Neuron (in vitro differentiated cells): ENCODE results near the gene IQGAP3.
A peak's percentile ranks its signal among the peaks of the same experiment; 100 is the strongest.

Experiments used
- H2AFZ ChIP-seq: one replicate; pipeline ENCODE4 v1.6.1; 2013; ENCODE audit warnings: low read depth, mild to moderate bottlenecking, inconsistent platforms, low read length, moderate library complexity
- H3K27me3 ChIP-seq: one replicate; pipeline ENCODE4 v1.6.1; 2013; ENCODE audit warnings: low read length; ENCODE audit not compliant: insufficient read depth
- H3K36me3 ChIP-seq: one replicate; pipeline ENCODE4 v1.6.1; 2013; ENCODE audit warnings: low read length; ENCODE audit not compliant: insufficient read depth
- H3K4me1 ChIP-seq: one replicate; pipeline ENCODE4 v1.6.1; 2013; ENCODE audit warnings: low read length; ENCODE audit not compliant: insufficient read depth
- H3K4me3 ChIP-seq: 2 replicates; pipeline ENCODE4 v1.5.1; 2013; ENCODE audit warnings: mild to moderate bottlenecking, low read length, moderate library complexity
- H3K9me3 ChIP-seq: one replicate; pipeline ENCODE4 v1.6.1; 2013; ENCODE audit warnings: low read length

The IQGAP3 gene

GRCh38 chr1:156601892-156602291, 29.5 kb upstream of the IQGAP3 start:
- Histone ChIP-seq H3K4me3 (peak overlapping the region; percentile 77), H2AFZ (peak overlapping the region; percentile 79), H3K27me3 (no peaks in the 10 kb centered on the region), H3K36me3 (peaks cover 15% of the 10 kb centered on the region), H3K9me3 (no peaks in the 10 kb centered on the region), H3K4me1 (peaks cover 9% of the 10 kb centered on the region)

GRCh38 chr1:156601122-156601830, 28.9 kb upstream of the IQGAP3 start, which contains the start of gene GPATCH4:
TSS of gene GPATCH4 (minus strand) at chr1:156601479.
- Histone ChIP-seq H3K4me3 (peak within 1 kb of the TSS; percentile 77), H3K4me1 (peaks cover 9% of the 10 kb centered on the region), H3K9me3 (no peaks in the 10 kb centered on the region), H2AFZ (peak within 1 kb of the TSS; percentile 79), H3K27me3 (no peaks in the 10 kb centered on the region), H3K36me3 (peaks cover 19% of the 10 kb centered on the region)

- no peaks in the 10 kb centered on the region for H3K27me3 ChIP-seq
Measured at GRCh38 chr1:156600733-156601121, 28.4 kb upstream of the IQGAP3 start.

DNA sequence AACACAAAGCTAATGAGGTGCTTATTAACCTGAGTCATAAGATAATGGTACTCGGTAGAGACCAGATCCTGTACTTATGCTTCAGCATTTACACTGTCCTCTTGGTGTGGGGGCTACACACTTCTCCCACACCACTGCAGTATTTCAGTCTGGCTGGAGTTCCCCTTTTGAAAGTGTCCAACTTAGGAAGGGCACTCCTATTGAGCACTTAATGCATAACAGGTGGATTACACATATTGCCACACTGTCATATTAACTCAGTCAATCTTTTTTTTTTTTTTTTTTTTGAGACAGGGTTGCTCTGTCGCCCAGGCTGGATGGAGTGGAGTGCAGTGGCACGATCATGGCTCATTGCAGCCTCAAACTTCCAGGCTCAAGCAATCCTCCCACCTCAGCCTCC, 27.4 kb upstream of the IQGAP3 start:
- Histone ChIP-seq H3K27me3 (no peaks in the 10 kb centered on the region), H3K9me3 (no peaks in the 10 kb centered on the region), H3K4me3 (no peak overlapping the region), H3K4me1 (peaks cover 16% of the 10 kb centered on the region), H2AFZ (no peak overlapping the region), H3K36me3 (peaks cover 34% of the 10 kb centered on the region)

More at GRCh38 chr1:156600733-156601121, 28.4 kb upstream of the IQGAP3 start:
- peak overlapping the region; percentile 79 for H2AFZ ChIP-seq
- H3K4me3 ChIP-seq, result peak overlapping the region; percentile 77
- H3K9me3 ChIP-seq, result no peaks in the 10 kb centered on the region
- peaks cover 25% of the 10 kb centered on the region for H3K36me3 ChIP-seq
- H3K4me1 ChIP-seq, result peaks cover 9% of the 10 kb centered on the region

GRCh38 chr1:156598731-156599432, 26.5 kb upstream of the IQGAP3 start:
- H3K36me3 ChIP-seq, result peaks cover 35% of the 10 kb centered on the region
- no peaks in the 10 kb centered on the region for H3K27me3 ChIP-seq
- H3K9me3 ChIP-seq, result no peaks in the 10 kb centered on the region
- H3K4me1 ChIP-seq, result peaks cover 26% of the 10 kb centered on the region
- H2AFZ ChIP-seq, result no peak overlapping the region
- no peak overlapping the region for H3K4me3 ChIP-seq

DNA sequence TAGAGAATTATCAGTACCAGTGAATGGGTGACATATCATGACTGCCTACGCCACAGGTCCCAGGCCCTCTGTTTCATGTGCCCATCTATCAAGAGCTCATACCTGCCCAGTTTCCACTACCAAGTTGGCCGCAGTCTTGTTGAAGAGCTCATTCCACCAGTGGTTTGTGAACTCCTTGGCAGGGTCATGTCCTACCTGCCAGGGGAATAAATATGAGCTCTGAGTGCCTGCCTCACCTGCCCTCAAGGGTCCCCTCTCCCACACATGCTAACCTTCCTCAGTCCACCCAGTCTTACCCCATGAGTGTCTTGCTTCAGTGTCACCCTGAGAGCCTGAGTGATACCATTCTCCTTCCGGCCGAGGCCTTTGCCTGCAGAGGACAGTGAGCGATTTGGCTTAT, 25.8 kb upstream of the IQGAP3 start:
- no peak overlapping the region for H3K4me3 ChIP-seq
- H3K36me3 ChIP-seq, result peaks cover 38% of the 10 kb centered on the region
- H2AFZ ChIP-seq, result no peak overlapping the region
- H3K9me3 ChIP-seq, result no peaks in the 10 kb centered on the region
- H3K4me1 ChIP-seq, result peaks cover 32% of the 10 kb centered on the region
- no peaks in the 10 kb centered on the region for H3K27me3 ChIP-seq

- no peak overlapping the region for H2AFZ ChIP-seq
- H3K4me1 ChIP-seq, result peaks cover 38% of the 10 kb centered on the region
- peaks cover 38% of the 10 kb centered on the region for H3K36me3 ChIP-seq
- no peaks in the 10 kb centered on the region for H3K27me3 ChIP-seq
- no peaks in the 10 kb centered on the region for H3K9me3 ChIP-seq
- no peak overlapping the region for H3K4me3 ChIP-seq
Measured at GRCh38 chr1:156596426-156596825, 24.1 kb upstream of the IQGAP3 start.

DNA sequence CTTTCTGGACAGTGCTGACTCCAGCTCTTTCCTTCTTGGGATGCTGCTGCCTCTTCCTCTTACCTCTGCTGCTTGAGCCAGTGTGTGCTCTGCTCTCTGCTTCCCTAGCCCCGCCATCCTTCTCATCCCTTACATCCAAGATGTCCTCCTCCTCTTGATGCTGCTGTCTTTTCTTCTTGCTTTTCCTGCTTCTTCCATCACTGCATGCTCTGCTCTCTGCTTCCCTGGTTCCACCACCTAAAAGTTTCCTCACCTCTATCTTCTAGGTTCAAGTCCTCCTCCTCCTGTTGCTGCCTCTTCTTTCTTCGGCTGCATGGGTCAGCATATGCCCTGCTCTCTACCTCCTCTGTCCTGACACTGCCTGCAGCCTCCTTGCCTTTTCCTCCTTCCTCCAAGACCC, 22.7 kb upstream of the IQGAP3 start:
- no peaks in the 10 kb centered on the region for H3K27me3 ChIP-seq
- H3K4me1 ChIP-seq, result peaks cover 39% of the 10 kb centered on the region
- H3K36me3 ChIP-seq, result peaks cover 38% of the 10 kb centered on the region
- H3K4me3 ChIP-seq, result no peak overlapping the region
- no peak overlapping the region for H2AFZ ChIP-seq
- no peaks in the 10 kb centered on the region for H3K9me3 ChIP-seq

DNA sequence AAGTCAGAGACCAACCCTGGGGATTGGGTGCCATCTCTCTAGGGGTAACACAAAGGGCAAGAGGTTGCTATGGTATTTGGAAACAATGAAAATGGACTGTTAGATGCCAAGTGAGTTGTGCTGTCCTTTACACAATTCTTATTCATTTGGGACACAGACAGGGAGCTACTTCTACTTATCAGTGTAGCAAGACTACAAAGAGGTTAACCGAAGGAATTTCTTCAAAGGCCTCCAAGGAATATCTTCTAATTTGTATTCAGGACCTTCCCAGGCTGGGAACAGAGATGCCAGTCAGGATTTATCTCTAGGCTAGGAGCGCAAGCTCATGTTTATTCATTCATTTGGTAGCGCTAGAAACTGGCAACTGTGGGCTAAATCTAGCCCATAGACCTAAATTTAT, 21.8 kb upstream of the IQGAP3 start:
- no peaks in the 10 kb centered on the region for H3K27me3 ChIP-seq
- H3K36me3 ChIP-seq, result peaks cover 38% of the 10 kb centered on the region
- no peaks in the 10 kb centered on the region for H3K9me3 ChIP-seq
- peaks cover 39% of the 10 kb centered on the region for H3K4me1 ChIP-seq
- no peak overlapping the region for H2AFZ ChIP-seq
- H3K4me3 ChIP-seq, result no peak overlapping the region

GRCh38 chr1:156593661-156593989, 21.3 kb upstream of the IQGAP3 start:
- Histone ChIP-seq H3K27me3 (no peaks in the 10 kb centered on the region), H3K9me3 (no peaks in the 10 kb centered on the region), H3K36me3 (peaks cover 38% of the 10 kb centered on the region), H3K4me3 (no peak overlapping the region), H2AFZ (no peak overlapping the region), H3K4me1 (peaks cover 39% of the 10 kb centered on the region)

GRCh38 chr1:156592910-156593660, 20.7 kb upstream of the IQGAP3 start:
- no peaks in the 10 kb centered on the region for H3K27me3 ChIP-seq
- peaks cover 39% of the 10 kb centered on the region for H3K4me1 ChIP-seq
- no peak overlapping the region for H3K4me3 ChIP-seq
- no peaks in the 10 kb centered on the region for H3K9me3 ChIP-seq
- no peak overlapping the region for H2AFZ ChIP-seq
- H3K36me3 ChIP-seq, result peaks cover 35% of the 10 kb centered on the region

- Histone ChIP-seq H3K27me3 (peaks cover under 1% of the 10 kb centered on the region), H2AFZ (peak overlapping the region; percentile 24), H3K4me1 (peaks cover 39% of the 10 kb centered on the region), H3K4me3 (peak overlapping the region; percentile 68), H3K9me3 (no peaks in the 10 kb centered on the region), H3K36me3 (peaks cover 27% of the 10 kb centered on the region)
Measured at GRCh38 chr1:156592158-156592909, 20.0 kb upstream of the IQGAP3 start.
